Type B pancreatic cell (in vitro differentiated cells): ENCODE results near the gene ZNF775. TPM values are rescaled to one million over a fixed set of nuclear protein-coding genes. Genes with fewer than 3 reads are reported as not detected.

ENCODE experiments used
- DNase-seq: peaks from one replicate; pipeline ENCODE4 v3.0.0; 2021; ENCODE audit warnings: mixed read lengths; ENCODE audit not compliant: unreplicated experiment; ENCODE audit errors: extremely low spot score
- H3K27ac Mint-ChIP-seq: 2 replicates; pipeline ENCODE4 v1.8.0; 2021; ENCODE audit warnings: mild to moderate bottlenecking, mixed read lengths
- H3K27me3 Mint-ChIP-seq: 2 replicates; pipeline ENCODE4 v1.8.0; 2021; ENCODE audit warnings: mixed read lengths
- H3K36me3 Mint-ChIP-seq: 2 replicates; pipeline ENCODE4 v1.8.0; 2021; ENCODE audit warnings: mixed read lengths
- H3K4me1 Mint-ChIP-seq: one replicate; pipeline ENCODE4 v1.8.0; 2021; ENCODE audit warnings: mixed read lengths; ENCODE audit not compliant: unreplicated experiment
- H3K4me3 Mint-ChIP-seq: 2 replicates; pipeline ENCODE4 v1.8.0; 2021; ENCODE audit warnings: mild to moderate bottlenecking, mixed read lengths
- H3K9me3 Mint-ChIP-seq: 2 replicates; pipeline ENCODE4 v1.8.0; 2021; ENCODE audit warnings: mixed read lengths
- total RNA-seq: library from RNA; stranded (reverse); gene quantifications from 2 replicates; pipeline ENCODE4 v1.2.1, GENCODE V29; 2021; ENCODE audit warnings: low replicate concordance
- TF ChIP-seq, protein P1 (sequence below): fragments of 200-600 bp; sonication (generic); conservative IDR thresholded peaks from 2 replicates; pipeline ENCODE4 v1.5.0; 2021; ENCODE audit warnings: antibody characterized with exemption, mild to moderate bottlenecking

The ZNF775 gene
- total RNA-seq, 1 donor from 2014 or later, result 12.3 TPM

GRCh38 chr7:150428671-150429451, 49.7 kb downstream of the ZNF775 start:
- peaks cover 7% of the 10 kb centered on the region for H3K9me3 Mint-ChIP-seq
- H3K27ac Mint-ChIP-seq, result no peak overlapping the region
- DNase-seq, result no peak
- no peaks in the 10 kb centered on the region for H3K36me3 Mint-ChIP-seq
- TF ChIP-seq, protein P1, sequence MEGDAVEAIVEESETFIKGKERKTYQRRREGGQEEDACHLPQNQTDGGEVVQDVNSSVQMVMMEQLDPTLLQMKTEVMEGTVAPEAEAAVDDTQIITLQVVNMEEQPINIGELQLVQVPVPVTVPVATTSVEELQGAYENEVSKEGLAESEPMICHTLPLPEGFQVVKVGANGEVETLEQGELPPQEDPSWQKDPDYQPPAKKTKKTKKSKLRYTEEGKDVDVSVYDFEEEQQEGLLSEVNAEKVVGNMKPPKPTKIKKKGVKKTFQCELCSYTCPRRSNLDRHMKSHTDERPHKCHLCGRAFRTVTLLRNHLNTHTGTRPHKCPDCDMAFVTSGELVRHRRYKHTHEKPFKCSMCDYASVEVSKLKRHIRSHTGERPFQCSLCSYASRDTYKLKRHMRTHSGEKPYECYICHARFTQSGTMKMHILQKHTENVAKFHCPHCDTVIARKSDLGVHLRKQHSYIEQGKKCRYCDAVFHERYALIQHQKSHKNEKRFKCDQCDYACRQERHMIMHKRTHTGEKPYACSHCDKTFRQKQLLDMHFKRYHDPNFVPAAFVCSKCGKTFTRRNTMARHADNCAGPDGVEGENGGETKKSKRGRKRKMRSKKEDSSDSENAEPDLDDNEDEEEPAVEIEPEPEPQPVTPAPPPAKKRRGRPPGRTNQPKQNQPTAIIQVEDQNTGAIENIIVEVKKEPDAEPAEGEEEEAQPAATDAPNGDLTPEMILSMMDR, result no peak
- H3K4me3 Mint-ChIP-seq, result no peak overlapping the region
- H3K27me3 Mint-ChIP-seq, result peaks cover 18% of the 10 kb centered on the region
- peaks cover 9% of the 10 kb centered on the region for H3K4me1 Mint-ChIP-seq

- peaks cover 9% of the 10 kb centered on the region for H3K4me1 Mint-ChIP-seq
- peaks cover 7% of the 10 kb centered on the region for H3K9me3 Mint-ChIP-seq
- no peak for DNase-seq
- H3K36me3 Mint-ChIP-seq, result no peaks in the 10 kb centered on the region
- peaks cover 18% of the 10 kb centered on the region for H3K27me3 Mint-ChIP-seq
- H3K27ac Mint-ChIP-seq, result no peak overlapping the region
- H3K4me3 Mint-ChIP-seq, result no peak overlapping the region
- TF ChIP-seq, protein P1, result no peak
Observed at GRCh38 chr7:150429699-150430098, 50.6 kb downstream of the ZNF775 start.

DNA sequence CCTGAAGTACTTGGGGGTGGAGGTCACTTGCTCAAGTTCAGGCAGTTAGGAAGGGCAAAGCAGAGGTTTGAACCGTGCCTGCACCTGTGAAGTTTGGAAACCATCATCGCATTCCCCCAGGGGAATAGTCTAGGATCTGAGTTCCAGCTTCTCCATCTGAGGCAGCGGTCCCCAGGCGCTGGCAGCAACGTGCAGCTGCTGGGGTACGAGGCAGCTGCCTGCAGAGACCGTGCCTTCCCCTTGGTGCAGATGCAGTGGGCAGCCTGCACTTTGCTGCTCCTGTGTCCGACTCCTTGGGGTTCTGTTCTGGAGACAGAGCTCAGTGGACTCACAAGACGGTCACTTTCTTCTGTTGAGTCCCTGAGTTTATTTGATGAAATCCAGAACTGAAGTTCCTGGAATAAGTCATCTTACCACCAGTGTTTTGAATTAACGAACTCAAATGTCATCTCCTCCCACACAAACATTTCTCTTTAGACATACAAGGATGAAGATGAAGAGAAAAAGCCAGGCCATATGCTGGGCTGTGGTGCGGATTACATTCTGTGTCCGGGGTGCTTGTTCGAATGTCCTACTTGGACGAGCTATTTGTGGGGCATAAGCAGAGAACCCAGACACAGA, 51.4 kb downstream of the ZNF775 start:
- H3K36me3 Mint-ChIP-seq, result no peaks in the 10 kb centered on the region
- no peak for DNase-seq
- peaks cover 18% of the 10 kb centered on the region for H3K27me3 Mint-ChIP-seq

GRCh38 chr7:150431839-150432658, 52.9 kb downstream of the ZNF775 start:
- TF ChIP-seq, protein P1, result no peak
- peaks cover 7% of the 10 kb centered on the region for H3K9me3 Mint-ChIP-seq
- H3K4me3 Mint-ChIP-seq, result no peak overlapping the region
- no peaks in the 10 kb centered on the region for H3K36me3 Mint-ChIP-seq
- H3K4me1 Mint-ChIP-seq, result peaks cover 9% of the 10 kb centered on the region
- no peak overlapping the region for H3K27ac Mint-ChIP-seq
- DNase-seq, result no peak
- peaks cover 18% of the 10 kb centered on the region for H3K27me3 Mint-ChIP-seq

More for the DNA sequence above, 51.4 kb downstream of the ZNF775 start:
- Mint-ChIP-seq H3K4me1 (peaks cover 9% of the 10 kb centered on the region), H3K4me3 (no peak overlapping the region), H3K27ac (no peak overlapping the region), H3K9me3 (peaks cover 7% of the 10 kb centered on the region)
- TF ChIP-seq, protein P1, result no peak

GRCh38 chr7:150432915-150433892, 54.1 kb downstream of the ZNF775 start:
- no peak for DNase-seq
- H3K4me1 Mint-ChIP-seq, result peaks cover 9% of the 10 kb centered on the region
- peaks cover 20% of the 10 kb centered on the region for H3K27me3 Mint-ChIP-seq
- no peak overlapping the region for H3K27ac Mint-ChIP-seq
- no peaks in the 10 kb centered on the region for H3K36me3 Mint-ChIP-seq
- no peak overlapping the region for H3K4me3 Mint-ChIP-seq
- H3K9me3 Mint-ChIP-seq, result peaks cover 7% of the 10 kb centered on the region
- TF ChIP-seq, protein P1, result no peak
